ENCODE results near the gene C1orf159. TPM values are rescaled to one million over a fixed set of nuclear protein-coding genes. Genes with fewer than 3 reads are reported as not detected.

The C1orf159 gene
- total and polyA plus RNA-seq, 10 of the 15 experiments (the other 5 are each of a cell fraction or from before 2014, with no cell fraction given) = 0.11 to 23.4 (median 8.0) TPM

GRCh38 chr1:1063945-1064831 is 51.7 kb downstream of the C1orf159 start (continued):
- TF ChIP-seq MXI1 (IDR thresholded peaks at IDR 0.05; ENCODE audit: low read depth, low read length) = no peak
- TF ChIP-seq, protein P1, sequence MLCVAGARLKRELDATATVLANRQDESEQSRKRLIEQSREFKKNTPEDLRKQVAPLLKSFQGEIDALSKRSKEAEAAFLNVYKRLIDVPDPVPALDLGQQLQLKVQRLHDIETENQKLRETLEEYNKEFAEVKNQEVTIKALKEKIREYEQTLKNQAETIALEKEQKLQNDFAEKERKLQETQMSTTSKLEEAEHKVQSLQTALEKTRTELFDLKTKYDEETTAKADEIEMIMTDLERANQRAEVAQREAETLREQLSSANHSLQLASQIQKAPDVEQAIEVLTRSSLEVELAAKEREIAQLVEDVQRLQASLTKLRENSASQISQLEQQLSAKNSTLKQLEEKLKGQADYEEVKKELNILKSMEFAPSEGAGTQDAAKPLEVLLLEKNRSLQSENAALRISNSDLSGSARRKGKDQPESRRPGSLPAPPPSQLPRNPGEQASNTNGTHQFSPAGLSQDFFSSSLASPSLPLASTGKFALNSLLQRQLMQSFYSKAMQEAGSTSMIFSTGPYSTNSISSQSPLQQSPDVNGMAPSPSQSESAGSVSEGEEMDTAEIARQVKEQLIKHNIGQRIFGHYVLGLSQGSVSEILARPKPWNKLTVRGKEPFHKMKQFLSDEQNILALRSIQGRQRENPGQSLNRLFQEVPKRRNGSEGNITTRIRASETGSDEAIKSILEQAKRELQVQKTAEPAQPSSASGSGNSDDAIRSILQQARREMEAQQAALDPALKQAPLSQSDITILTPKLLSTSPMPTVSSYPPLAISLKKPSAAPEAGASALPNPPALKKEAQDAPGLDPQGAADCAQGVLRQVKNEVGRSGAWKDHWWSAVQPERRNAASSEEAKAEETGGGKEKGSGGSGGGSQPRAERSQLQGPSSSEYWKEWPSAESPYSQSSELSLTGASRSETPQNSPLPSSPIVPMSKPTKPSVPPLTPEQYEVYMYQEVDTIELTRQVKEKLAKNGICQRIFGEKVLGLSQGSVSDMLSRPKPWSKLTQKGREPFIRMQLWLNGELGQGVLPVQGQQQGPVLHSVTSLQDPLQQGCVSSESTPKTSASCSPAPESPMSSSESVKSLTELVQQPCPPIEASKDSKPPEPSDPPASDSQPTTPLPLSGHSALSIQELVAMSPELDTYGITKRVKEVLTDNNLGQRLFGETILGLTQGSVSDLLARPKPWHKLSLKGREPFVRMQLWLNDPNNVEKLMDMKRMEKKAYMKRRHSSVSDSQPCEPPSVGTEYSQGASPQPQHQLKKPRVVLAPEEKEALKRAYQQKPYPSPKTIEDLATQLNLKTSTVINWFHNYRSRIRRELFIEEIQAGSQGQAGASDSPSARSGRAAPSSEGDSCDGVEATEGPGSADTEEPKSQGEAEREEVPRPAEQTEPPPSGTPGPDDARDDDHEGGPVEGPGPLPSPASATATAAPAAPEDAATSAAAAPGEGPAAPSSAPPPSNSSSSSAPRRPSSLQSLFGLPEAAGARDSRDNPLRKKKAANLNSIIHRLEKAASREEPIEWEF (IDR thresholded peaks at IDR 0.05; ENCODE audit: insufficient replicate concordance, low read depth, low read length) = no peak
- TF ChIP-seq, protein P2, sequence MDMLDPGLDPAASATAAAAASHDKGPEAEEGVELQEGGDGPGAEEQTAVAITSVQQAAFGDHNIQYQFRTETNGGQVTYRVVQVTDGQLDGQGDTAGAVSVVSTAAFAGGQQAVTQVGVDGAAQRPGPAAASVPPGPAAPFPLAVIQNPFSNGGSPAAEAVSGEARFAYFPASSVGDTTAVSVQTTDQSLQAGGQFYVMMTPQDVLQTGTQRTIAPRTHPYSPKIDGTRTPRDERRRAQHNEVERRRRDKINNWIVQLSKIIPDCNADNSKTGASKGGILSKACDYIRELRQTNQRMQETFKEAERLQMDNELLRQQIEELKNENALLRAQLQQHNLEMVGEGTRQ (IDR thresholded peaks at IDR 0.05; ENCODE audit: borderline replicate concordance, low read depth, low read length) = no peak
- no peak for TF ChIP-seq SREBF1 (IDR thresholded peaks at IDR 0.05; ENCODE audit: low read length)
- TF ChIP-seq ESRRA (IDR thresholded peaks at IDR 0.05; ENCODE audit: low read length) = no peak
- no peak for TF ChIP-seq TBL1XR1 (IDR thresholded peaks at IDR 0.05; ENCODE audit: low read depth, low read length)
- TF ChIP-seq EZH2 (IDR thresholded peaks at IDR 0.05; ENCODE audit: borderline replicate concordance, control insufficient read depth, low read depth, low read length) = no peak
- peak; percentile 58; the same call in 1 of the 2 replicates for TF ChIP-seq ZNF207 (IDR thresholded peaks at IDR 0.05; ENCODE audit: borderline replicate concordance)
- TF ChIP-seq FOS (IDR thresholded peaks at IDR 0.05; ENCODE audit: borderline replicate concordance, extremely low read depth, insufficient read length) = no peak
- peak; percentile 90 for TF ChIP-seq BCL11A (IDR thresholded peaks at IDR 0.05; ENCODE audit: low read depth, low read length)
- peak; percentile 99 for TF ChIP-seq RELA (IDR thresholded peaks at IDR 0.05; ENCODE audit: borderline replicate concordance, partially characterized antibody)
- no peak for TF ChIP-seq HCFC1 (IDR thresholded peaks at IDR 0.05; ENCODE audit: low read length)
- no peak for TF ChIP-seq SUZ12 (IDR thresholded peaks at IDR 0.05; ENCODE audit: unreplicated experiment)
- TF ChIP-seq JUND (IDR thresholded peaks at IDR 0.05; ENCODE audit: low read depth, low read length) = peak; percentile 88; the same call in 1 of the 2 replicates
- TF ChIP-seq NRF1 (conservative IDR thresholded peaks at IDR 0.05; ENCODE audit: low read depth, low read length) = no peak
- TF ChIP-seq ZNF24 (IDR thresholded peaks at IDR 0.05) = no peak
- TF ChIP-seq RFX5 (IDR thresholded peaks at IDR 0.05; ENCODE audit: low read depth, low read length) = no peak
- TF ChIP-seq CHD2 (IDR thresholded peaks at IDR 0.05; ENCODE audit: borderline replicate concordance, low read depth, low read length) = peak; percentile 75; the same call in 1 of the 2 replicates
- peak; percentile 89 for TF ChIP-seq SMC3 (IDR thresholded peaks at IDR 0.05; ENCODE audit: borderline replicate concordance, low read length)
- TF ChIP-seq SRF (IDR thresholded peaks at IDR 0.05; ENCODE audit: low read depth in 2 of 2, low read length in 2 of 2) = peak in 1 of 2 experiments; percentile 17; a peak in 1 of 4 replicates
- TF ChIP-seq TCF7 (IDR thresholded peaks at IDR 0.05; ENCODE audit: borderline replicate concordance) = no peak
- TF ChIP-seq ZNF384 (IDR thresholded peaks at IDR 0.05; ENCODE audit: borderline replicate concordance, low read depth, low read length) = no peak
- TF ChIP-seq MYC (IDR thresholded peaks at IDR 0.05; ENCODE audit: insufficient read depth, insufficient read length, insufficient replicate concordance, low read length, severe bottlenecking) = no peak

Measured in GM12878 (cell line).